GM15510 (cell line): Measurements from ENCODE around the gene ORMDL1.

ENCODE experiments used
- POLR2A ChIP-seq: IDR thresholded peaks from 3 replicates; pipeline ENCODE4 v1.6.1; 2011; ENCODE audit warnings: borderline replicate concordance; ENCODE audit not compliant: insufficient read length; ENCODE audit errors: extremely low read depth

The ORMDL1 gene, protein sequence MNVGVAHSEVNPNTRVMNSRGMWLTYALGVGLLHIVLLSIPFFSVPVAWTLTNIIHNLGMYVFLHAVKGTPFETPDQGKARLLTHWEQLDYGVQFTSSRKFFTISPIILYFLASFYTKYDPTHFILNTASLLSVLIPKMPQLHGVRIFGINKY

DNA sequence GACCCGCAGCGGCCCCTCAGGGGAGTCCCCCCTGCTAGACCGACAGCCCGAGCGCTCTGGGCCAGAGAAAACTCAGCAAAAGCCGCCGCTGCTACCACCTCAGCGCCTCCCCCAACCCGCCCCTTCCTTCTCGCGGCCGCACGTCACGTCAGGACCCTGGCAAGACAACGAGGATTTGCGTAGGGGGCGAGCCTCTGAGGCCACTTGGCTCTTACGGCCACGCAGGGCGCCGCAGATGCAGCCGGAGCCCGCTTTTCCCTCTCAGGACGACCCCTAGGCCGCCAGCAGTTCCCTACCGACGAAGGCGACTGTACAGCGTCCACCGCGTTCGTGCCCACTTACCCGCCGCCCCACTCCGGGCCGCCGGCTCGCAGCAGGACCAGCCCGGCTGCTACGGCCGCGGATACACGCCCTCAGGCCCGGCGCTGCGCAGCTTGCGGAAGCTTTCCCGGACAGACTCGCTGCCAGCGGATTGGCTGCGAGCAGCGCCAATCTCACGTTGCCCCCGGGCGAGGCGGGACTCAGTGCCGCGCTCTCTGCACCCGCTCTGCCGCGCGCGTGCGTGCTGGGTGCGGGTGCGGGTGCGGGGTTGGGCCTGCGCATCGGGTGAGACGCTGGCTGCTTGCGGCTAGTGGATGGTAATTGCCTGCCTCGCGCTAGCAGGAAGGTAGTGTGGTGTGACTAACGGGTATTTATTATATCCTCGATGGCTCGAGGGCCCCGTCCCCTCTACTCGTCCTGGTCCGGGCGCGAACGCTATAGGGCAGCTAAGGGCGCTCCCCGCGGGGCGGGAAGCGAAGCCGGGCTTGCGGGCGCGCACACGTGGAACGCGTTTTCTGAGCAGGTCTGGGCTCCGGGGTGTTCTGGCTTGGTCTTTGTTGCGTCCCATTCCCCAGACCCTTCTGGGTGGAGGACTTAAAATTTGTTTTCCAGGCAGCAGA is at the start of gene ORMDL1, which contains the start of gene PMS1:
TSS of gene ORMDL1 (minus strand) at position 413 of the 941 bp plus-strand sequence. CDS start 1,744 bp downstream, outside the sequence.
TSS of gene PMS1 (plus strand) at position 524 of the 941 bp plus-strand sequence. CDS start 7,360 bp downstream, outside the sequence.
- TF ChIP-seq POLR2A = peak; percentile 97

GRCh38 chr2:189830510-189830909 is 46.4 kb upstream of the ORMDL1 start:
- TF ChIP-seq POLR2A = no peak

- TF ChIP-seq POLR2A = no peak
Measured at GRCh38 chr2:189829102-189829833, 45.1 kb upstream of the ORMDL1 start.

GRCh38 chr2:189826039-189826438 is 41.9 kb upstream of the ORMDL1 start:
- TF ChIP-seq POLR2A = no peak

GRCh38 chr2:189824694-189825396 is 40.7 kb upstream of the ORMDL1 start:
- TF ChIP-seq POLR2A = no peak

DNA sequence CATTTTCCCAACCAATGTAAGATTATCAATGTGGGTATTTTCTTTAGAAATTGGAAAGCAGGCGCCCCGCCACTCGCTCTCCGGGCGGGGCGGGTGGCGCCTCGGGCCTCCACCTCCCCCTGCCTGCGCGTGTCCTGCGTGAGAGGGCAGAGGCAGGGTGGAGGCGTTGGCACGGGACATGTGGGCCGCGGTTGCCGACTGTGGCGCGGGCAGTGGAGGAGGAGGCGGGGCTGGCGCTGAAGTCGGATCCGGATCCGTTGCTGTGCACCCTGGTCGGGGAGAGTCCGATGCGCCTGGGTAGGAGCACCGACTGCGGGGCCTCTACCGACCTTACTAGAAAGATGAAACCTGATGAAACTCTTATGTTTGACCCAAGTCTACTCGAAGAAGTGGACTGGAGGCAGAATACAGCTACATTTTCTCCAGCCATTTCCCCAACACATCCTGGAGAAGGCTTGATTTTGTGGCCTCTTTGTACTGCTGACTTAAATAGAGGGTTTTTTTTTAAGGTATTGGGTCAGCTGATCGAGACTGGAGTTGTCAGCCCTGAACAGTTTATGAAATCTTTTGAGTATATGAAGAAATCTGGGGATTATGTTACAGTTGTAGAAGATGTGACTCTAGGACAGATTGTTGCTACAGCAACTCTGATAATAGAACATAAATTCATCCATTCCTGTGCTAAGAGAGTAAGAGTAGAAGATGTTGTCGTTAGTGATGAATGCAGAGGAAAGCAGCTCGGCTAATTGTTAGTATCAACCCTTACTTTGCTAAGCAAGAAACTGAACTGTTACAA is 38.0 kb upstream of the ORMDL1 start:
- no peak for TF ChIP-seq POLR2A

GRCh38 chr2:189819297-189819704 is 35.2 kb upstream of the ORMDL1 start:
- no peak for TF ChIP-seq POLR2A

GRCh38 chr2:189818249-189819038 is 34.3 kb upstream of the ORMDL1 start:
- TF ChIP-seq POLR2A = no peak

- no peak for TF ChIP-seq POLR2A
Measured at GRCh38 chr2:189803431-189803830, 19.3 kb upstream of the ORMDL1 start.

DNA sequence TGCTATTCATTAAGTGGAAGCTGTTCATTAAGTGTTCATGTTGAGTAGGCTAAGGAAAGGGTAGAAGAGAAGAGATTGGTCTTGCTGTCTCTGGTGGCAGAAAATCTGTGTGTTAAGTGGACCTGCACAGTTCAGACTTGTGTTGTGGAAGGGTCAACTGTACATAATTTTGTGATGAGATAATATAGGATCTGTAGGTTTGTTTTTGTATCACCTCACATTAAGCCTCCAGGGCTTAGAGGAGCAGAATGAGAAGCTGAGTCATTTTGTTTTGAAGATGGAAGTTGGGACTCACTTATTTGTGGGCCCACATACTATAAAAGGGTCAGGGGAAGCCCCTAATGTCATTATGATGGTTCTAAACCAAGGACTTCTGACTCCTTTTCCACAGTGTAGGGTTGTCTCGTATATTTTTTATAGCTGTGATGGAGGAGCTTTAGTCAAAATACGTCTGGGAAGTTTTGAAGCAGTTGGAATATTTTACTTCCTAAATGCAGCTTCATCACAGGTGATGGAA is 18.3 kb upstream of the ORMDL1 start:
- no peak for TF ChIP-seq POLR2A

DNA sequence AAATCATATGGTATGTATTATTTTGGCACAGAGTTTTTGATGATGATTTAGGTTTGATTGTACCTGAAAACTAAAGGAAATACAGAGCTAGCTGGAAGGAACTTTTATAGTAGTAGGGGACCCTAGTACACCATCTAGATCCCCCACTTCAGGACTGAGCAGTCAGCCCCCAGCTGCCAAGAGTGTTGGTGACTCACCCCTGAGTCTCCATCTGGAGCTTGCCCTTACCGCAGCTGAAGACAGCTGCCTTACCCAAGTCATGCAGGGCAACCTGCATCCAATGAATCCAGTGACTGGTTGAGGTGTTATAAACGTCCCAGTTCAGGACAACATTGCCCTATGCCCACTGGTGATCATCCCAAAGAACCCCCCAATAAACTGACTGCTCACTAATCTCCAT is 15.4 kb upstream of the ORMDL1 start:
- TF ChIP-seq POLR2A = no peak

DNA sequence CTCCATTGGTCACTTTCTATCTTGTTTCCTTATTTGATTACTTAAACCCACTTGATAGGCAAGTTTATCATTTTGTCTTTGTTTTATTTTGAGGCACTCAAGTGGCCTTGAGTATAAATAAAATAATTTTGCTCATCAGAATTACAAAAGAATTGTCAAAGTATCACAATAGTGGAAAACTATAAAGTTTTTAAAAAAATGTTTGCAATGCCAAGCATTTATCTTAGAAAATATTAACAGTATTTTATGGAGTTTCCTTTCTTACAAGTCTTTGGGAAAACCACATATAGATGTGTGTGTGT is 14.8 kb upstream of the ORMDL1 start:
- no peak for TF ChIP-seq POLR2A
